ENCODE results near the gene PNPLA7. TPM values are rescaled to one million over a fixed set of nuclear protein-coding genes. Genes with fewer than 3 reads are reported as not detected.
A peak's percentile ranks its signal among the peaks of the same experiment; 100 is the strongest.

PNPLA7 gene
- total and polyA plus RNA-seq, 2 of the 8 experiments (the other 6 are each of a cell fraction or from before 2014, with no cell fraction given), result 0.35 to 0.47 TPM

GRCh38 chr9:137582286-137582860 is 32.2 kb upstream of the PNPLA7 start:
- peaks cover 0 to 20% (median 7%) of the 10 kb centered on the region in 4 experiments; a peak in 6 of 7 replicates for H3K4me1 ChIP-seq (replicated peaks in 1 of 4; ENCODE audit: control insufficient read depth in 3 of 4, insufficient read depth in 4 of 4, low read length in 3 of 4)
- peaks cover 27% of the 10 kb centered on the region for H3K79me1 ChIP-seq (ENCODE audit: low read depth, low read length)
- no peak overlapping the region for H3K9ac ChIP-seq (replicated peaks in 1 of 4; ENCODE audit: extremely low read depth in 1 of 4, low read depth in 3 of 4, low read length in 3 of 4)
- peaks cover 3% of the 10 kb centered on the region; the same call in 1 of the 2 replicates for H3K23me2 ChIP-seq (ENCODE audit: low read depth, low read length)
- H2AFZ ChIP-seq (ENCODE audit: low read length), result no peak overlapping the region
- H3K4me2 ChIP-seq (ENCODE audit: insufficient read depth in 1 of 2, low read depth in 2 of 2, low read length in 2 of 2), result no peak overlapping the region
- peaks cover 12 to 45% of the 10 kb centered on the region in 2 experiments for H4K20me1 ChIP-seq (replicated peaks in 1 of 2; ENCODE audit: control insufficient read depth in 1 of 2, insufficient read depth in 2 of 2, low read length in 2 of 2)
- no peak overlapping the region for H4K8ac ChIP-seq (ENCODE audit: extremely low read depth, insufficient read depth, low read length)
- H4K5ac ChIP-seq (ENCODE audit: insufficient read length, low read depth, low read length), result no peak overlapping the region
- TF ChIP-seq PHF8 (conservative IDR thresholded peaks at IDR 0.05; ENCODE audit: low read depth, low read length) (no peak), GABPA (IDR thresholded peaks at IDR 0.05; ENCODE audit: borderline replicate concordance, insufficient read depth, low read length) (peak; percentile 42; the same call in 1 of the 2 replicates), SUZ12 (IDR thresholded peaks at IDR 0.05; ENCODE audit: low read length) (no peak), RAD21 (IDR thresholded peaks at IDR 0.05 in 1 of 2, conservative IDR thresholded peaks at IDR 0.05 in 1 of 2; ENCODE audit: low read depth in 2 of 2, low read length in 2 of 2) (peak; percentile 83 to 92), ZNF274 (IDR thresholded peaks at IDR 0.05; ENCODE audit: borderline replicate concordance, extremely low read depth, low read length) (no peak), CTCF (IDR thresholded peaks at IDR 0.05; ENCODE audit: control extremely low read depth in 1 of 3, insufficient read depth in 1 of 3, low read depth in 1 of 3, low read length in 3 of 3) (peak in 2 of 3 experiments; percentile 71 to 85; a peak in 3 of 4 replicates)
- TF ChIP-seq, protein P1, sequence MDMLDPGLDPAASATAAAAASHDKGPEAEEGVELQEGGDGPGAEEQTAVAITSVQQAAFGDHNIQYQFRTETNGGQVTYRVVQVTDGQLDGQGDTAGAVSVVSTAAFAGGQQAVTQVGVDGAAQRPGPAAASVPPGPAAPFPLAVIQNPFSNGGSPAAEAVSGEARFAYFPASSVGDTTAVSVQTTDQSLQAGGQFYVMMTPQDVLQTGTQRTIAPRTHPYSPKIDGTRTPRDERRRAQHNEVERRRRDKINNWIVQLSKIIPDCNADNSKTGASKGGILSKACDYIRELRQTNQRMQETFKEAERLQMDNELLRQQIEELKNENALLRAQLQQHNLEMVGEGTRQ (IDR thresholded peaks at IDR 0.05; ENCODE audit: low read length), result no peak
- no peak overlapping the region for H2BK20ac ChIP-seq (ENCODE audit: low read length)
- DNase-seq (ENCODE audit: low read depth in 1 of 2, low spot score in 2 of 2) (peak in 1 of 2 experiments; percentile 66), FAIRE-seq (no peak)
- H3K14ac ChIP-seq (ENCODE audit: insufficient read length), result no peak overlapping the region
- H2BK15ac ChIP-seq (ENCODE audit: low read length), result no peak overlapping the region
- WGBS, 2 experiments (ENCODE audit: extremely low coverage in 1 of 2, insufficient coverage in 1 of 2, insufficient read length in 1 of 2, insufficient replicate concordance in 2 of 2, low coverage in 1 of 2, low lambda C conversion rate in 2 of 2, missing lambda C conversion rate in 1 of 2), result 89% methylated on average over 20 of the region's 20 CpGs; no CpG with 5 or more reads in 1 of the 2 experiments
- no peaks in the 10 kb centered on the region for H3K9me3 ChIP-seq (ENCODE audit: insufficient read depth in 2 of 2, low read depth in 1 of 2, low read length in 1 of 2)
- peaks cover 7 to 8% of the 10 kb centered on the region in 2 experiments for H3K79me2 ChIP-seq (ENCODE audit: control insufficient read depth in 1 of 2, insufficient read depth in 2 of 2, low read length in 2 of 2)
- H2BK12ac ChIP-seq (ENCODE audit: low read depth, low read length), result no peak overlapping the region
- H3K23ac ChIP-seq (ENCODE audit: insufficient read length), result no peak overlapping the region
- H2BK120ac ChIP-seq (replicated peaks; ENCODE audit: low read depth, low read length), result no peak overlapping the region
- no peak overlapping the region for H2AK5ac ChIP-seq (ENCODE audit: low read depth, low read length)
- H3K27ac ChIP-seq (ENCODE audit: low read depth, low read length), result 0 out of 2 replicates have a peak overlapping the region, but pooled peaks have one; percentile 7
- POLR2A ChIA-PET (ENCODE audit: partially characterized antibody), result interaction anchor here (0.6 to 4.6 kb wide), 9 partner anchors 8 to 92 kb away, joined by 3 to 45 read pairs (median 3); partner anchors contain the start of genes EHMT1 and ZMYND19
- H3K18ac ChIP-seq (ENCODE audit: extremely low read depth, low read length), result no peak overlapping the region
- peaks cover 17 to 54% (median 41%) of the 10 kb centered on the region in 4 experiments for H3K36me3 ChIP-seq (ENCODE audit: control insufficient read depth in 2 of 4, insufficient read depth in 4 of 4, low read length in 3 of 4)
- H3K56ac ChIP-seq (replicated peaks; ENCODE audit: insufficient read length, low read depth, low read length), result no peak overlapping the region
- no peak overlapping the region for H3K4ac ChIP-seq (replicated peaks; ENCODE audit: insufficient read length, low read depth, low read length)
- CTCF ChIA-PET (ENCODE audit: partially characterized antibody), result interaction anchor here (0.6 to 5.9 kb wide), 30 partner anchors 8 to 417 kb away, joined by 3 to 46 read pairs (median 4); partner anchors contain the start of genes EHMT1 and ZMYND19
- no peaks in the 10 kb centered on the region for H3K27me3 ChIP-seq (replicated peaks in 1 of 4; ENCODE audit: control insufficient read depth in 3 of 4, extremely low read depth in 1 of 4, insufficient read depth in 3 of 4, low read length in 3 of 4)
- H2BK5ac ChIP-seq (ENCODE audit: low read depth, low read length), result no peak overlapping the region
- no peak overlapping the region for H3K4me3 ChIP-seq (ENCODE audit: extremely low read depth in 1 of 4, insufficient read depth in 2 of 4, low read depth in 3 of 4, low read length in 4 of 4)
- H4K91ac ChIP-seq (replicated peaks; ENCODE audit: insufficient read length, low read length), result no peak overlapping the region

All from H1 (cell line).